Activated CD4-positive, CD25-positive, alpha-beta regulatory T cell treated with anti-CD3 and anti-CD28 coated beads, Interleukin-2, amount 50 U/mL, for 72 hours (primary cell): Measurements from ENCODE around the gene ST6GALNAC2.

Source experiments
- DNase-seq: peaks from one replicate; pipeline ENCODE4 v3.0.0; 2021

ST6GALNAC2 gene

DNA sequence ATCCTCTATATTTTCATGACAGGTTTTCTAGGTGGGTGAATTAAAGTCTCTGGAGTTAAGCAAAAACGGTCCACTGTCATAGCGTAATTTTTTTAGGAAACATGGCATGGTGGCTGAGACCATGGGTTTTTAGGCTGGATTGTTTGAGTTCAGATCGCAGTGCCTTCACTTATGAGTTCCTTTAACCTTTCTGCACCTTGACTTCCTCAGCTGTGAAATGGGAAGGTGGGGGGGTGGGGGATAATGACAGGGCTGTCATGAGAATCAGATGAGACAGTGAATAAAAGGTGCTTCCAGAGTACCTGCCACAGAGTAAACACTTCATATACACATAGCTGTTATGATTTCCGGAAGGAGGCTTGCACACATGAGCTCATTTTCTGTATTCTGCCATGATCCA is 34.0 kb downstream of the ST6GALNAC2 start:
- no peak for DNase-seq

GRCh38 chr17:76550712-76551615 is 34.7 kb downstream of the ST6GALNAC2 start:
- DNase-seq = no peak

DNA sequence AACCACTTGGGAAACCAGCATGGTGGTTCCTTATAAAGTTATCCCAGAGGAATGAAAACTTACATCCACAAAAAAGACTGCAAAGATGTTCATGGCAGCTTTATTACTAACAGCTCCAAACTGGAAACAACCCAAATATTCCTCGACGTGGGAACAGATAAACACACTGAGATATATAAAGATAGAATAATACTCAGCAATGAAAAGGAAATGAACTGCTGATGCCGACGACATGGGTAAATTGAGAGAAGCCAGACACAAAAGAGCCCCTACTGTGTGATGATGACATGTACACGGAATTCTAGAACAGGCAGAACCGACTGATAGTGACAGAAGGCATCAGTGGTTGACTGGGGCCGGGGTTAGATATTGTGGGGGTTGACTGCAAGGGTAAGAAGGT is 36.1 kb downstream of the ST6GALNAC2 start:
- no peak for DNase-seq

- no peak for DNase-seq
Measured at GRCh38 chr17:76549215-76549518, 36.5 kb downstream of the ST6GALNAC2 start.

- no peak for DNase-seq
Measured at GRCh38 chr17:76548378-76549214, 37.1 kb downstream of the ST6GALNAC2 start.

GRCh38 chr17:76547642-76548202 is 37.9 kb downstream of the ST6GALNAC2 start:
- DNase-seq = no peak

GRCh38 chr17:76547183-76547641 is 38.4 kb downstream of the ST6GALNAC2 start:
- no peak for DNase-seq

DNA sequence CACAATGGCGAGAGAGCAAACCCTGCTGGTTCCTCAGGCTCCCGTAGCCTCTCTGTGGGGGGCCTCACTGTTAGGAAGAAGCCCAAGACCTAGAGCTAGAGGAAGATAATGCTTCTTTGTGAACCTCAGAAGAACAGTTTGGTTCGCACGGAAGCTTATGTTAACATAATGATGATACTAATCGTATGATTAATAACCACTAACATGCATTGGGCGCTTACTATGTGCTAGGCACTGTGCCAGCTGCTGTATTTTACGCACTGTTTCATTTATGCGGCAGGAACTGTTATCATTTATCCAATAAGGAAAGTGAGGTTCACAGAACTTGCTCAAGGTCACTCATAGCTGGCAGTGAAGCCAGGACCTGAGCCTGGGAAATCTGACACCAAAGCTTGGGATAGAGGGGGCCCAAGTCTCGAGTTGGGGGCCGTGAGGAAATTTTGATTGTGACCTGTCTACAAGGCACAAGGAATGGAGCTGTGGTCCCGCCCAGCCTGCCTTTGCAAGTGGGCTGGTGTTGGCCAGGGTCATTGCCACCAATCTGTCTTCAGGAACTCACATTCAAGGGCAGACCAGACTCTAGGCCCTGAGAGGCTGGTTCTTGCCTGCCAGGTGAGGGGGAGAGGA is 39.0 kb downstream of the ST6GALNAC2 start:
- DNase-seq = no peak

GRCh38 chr17:76545918-76546555 is 39.6 kb downstream of the ST6GALNAC2 start:
- no peak for DNase-seq

DNA sequence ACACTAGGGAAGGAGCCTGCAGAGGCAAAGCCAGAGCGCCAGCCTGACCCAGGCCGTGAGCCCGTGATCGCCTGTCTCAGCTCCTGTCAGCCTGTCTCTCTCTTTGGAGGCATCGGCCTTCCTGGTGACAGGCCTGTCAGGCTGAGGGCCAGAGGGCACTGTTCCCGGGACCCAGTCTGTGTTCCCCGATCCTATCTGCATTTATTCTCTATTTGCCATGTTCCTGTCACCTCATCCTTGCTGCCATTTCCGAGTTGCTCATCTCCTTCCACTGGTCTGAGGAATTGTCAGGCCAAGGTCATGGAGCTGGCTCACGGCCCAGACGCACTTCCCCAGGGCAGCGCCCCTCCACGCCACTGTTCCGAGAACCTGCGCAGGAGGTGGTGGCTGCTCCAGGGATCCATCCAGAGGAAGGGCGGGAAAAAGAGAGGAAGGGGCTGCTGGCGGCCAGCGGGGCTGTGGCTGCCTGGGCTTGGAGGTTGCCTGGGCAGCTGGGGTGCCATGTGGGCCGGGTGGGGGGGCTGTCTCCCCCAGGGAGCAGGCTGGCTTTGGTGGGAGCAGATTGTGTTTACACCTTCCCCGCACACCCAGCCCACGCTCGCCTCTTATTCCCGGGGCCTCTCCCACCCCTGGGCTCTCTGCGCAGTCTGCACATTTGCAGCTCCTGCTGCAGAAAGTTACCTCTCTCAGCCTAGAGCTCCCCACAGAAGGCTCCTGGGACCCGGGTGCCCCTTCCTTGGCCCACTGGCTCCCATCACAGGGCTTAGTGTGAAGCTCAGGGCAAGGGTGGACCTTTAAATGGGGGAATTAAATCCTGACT is 40.9 kb downstream of the ST6GALNAC2 start:
- DNase-seq = no peak

GRCh38 chr17:76543826-76544545 is 41.7 kb downstream of the ST6GALNAC2 start:
- DNase-seq = no peak

GRCh38 chr17:76543482-76543825 is 42.2 kb downstream of the ST6GALNAC2 start:
- DNase-seq = no peak

DNA sequence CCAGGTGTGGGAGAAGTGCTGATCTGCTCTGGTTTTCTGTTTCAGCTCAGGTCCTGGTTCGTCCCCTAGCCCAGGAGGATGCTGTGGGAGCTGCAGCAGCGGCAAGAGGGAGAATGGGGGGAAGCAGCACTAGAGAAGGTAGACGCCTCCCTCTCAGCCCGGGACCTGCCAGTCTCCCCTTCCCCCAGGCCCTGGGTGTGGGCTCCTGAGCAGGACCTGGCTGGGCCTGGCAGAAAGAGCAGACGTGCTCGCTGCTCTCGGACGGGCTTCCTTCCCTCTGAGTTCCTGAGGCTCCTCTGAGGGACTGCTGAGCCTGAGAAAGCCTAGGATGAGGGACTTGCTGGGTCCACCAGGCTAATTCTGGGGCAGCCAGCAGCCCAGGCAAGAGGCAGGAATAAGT is 42.7 kb downstream of the ST6GALNAC2 start:
- no peak for DNase-seq

DNA sequence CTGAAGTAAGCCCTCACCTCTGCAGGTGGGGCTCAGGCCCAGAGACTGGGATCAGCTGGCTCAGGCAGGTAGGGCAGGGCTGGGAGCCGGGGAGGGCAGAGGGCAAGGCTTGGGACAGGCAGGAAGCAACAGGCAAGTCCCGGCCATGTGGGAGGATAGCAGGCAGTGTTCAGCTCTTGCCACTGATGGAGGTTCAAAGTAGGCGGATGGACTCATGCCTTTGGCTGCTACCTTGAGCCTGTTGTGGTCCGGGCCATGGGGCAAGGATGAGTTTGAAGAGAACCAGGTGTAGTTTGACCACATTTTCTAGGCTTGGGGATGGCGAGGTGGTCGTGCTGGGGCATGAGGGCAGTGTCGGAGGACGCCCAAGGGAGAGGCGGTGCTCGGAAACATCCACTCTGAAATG is 43.1 kb downstream of the ST6GALNAC2 start:
- no peak for DNase-seq

GRCh38 chr17:76541739-76542454 is 43.8 kb downstream of the ST6GALNAC2 start:
- DNase-seq = no peak

DNA sequence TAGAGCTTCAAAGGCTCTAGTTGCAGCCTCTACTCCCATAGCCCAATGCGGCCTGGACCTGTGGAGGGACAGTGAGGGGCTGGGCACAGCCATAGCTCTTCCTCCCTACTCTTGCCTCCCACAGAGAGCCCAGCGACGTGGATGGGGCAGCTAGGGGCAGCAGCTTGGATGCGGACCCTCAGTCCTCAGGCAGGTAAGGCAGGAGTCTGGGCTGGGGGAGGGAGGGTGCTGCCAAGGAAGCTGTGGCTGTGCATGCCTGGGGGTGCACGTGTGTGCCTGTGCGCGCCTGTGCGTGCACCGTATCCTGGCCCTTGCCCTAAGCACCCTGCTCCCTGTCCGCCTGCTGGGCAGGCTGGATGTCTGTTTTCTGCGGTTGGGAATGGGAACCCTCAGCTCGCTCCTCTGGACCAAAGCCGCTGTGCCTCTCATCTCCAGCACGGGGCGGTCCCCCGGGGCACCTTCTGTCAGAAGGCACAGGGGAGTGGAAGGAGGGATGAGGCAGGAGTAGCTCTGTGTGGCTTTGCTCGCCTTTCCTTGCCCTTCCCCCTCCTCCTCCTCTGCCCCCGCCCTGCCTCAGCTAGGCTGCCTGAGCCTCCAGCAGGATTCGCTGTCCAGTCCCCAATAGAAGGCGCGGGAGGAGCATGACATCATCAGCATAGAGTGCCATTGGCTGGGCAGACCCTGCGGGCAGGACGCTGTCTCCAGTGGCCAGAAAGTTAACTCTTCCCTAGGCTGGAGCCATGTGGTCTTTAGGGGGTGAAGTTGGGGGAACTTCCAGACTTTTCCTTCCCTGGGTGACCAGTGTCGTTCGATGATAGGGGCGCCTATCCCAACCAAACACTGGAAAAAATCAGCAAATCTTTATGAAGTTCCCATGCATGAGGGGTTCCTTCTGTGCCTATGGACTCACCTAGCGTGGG is 45.0 kb downstream of the ST6GALNAC2 start:
- no peak for DNase-seq

DNA sequence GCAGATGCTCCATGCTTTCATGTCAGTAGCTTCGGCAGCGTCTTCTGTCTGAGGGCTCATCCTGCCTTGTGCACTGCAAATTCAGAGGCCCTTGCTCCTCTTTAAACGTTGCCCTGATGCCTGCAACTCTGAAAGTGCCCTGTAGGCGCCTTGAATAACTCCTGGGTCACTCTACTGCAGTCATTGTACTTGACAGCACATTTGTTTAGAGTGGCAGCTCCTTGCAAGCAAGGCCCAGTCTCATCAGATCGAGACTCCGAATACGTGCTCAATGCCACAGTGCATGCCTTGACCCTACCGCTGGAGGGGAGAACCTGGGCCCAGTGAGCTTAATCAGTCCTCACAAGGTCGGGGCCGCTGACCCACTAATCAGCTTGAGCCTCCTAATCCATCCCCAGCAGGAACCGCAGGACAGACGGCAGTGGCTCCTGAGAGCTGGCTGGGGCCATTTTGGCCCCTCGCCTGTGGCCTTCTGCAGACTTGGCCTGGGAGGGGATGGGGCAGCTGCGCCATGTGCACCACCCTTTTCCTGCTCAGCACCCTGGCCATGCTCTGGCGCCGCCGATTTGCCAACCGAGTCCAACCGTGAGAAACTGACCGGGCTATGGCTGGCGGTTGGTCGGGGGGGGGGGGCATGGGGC is 45.9 kb downstream of the ST6GALNAC2 start, which contains the start of gene PRCD:
PRCD (plus strand) TSS at position 414 of the 641 bp plus-strand sequence; CDS start at position 512, 98 bp downstream.
- DNase-seq = no peak

- no peak for DNase-seq
Measured at GRCh38 chr17:76538941-76539570, 46.6 kb downstream of the ST6GALNAC2 start.
